ENCODE results near the gene LCN10. TPM values are rescaled to one million over a fixed set of nuclear protein-coding genes. Genes with fewer than 3 reads are reported as not detected.
A peak's percentile ranks its signal among the peaks of the same experiment; 100 is the strongest.

The LCN10 gene
- total and polyA plus RNA-seq, 2 of the 13 experiments (the other 11 are each of a cell fraction or from before 2014, with no cell fraction given), result 0.53 to 0.61 TPM

DNA sequence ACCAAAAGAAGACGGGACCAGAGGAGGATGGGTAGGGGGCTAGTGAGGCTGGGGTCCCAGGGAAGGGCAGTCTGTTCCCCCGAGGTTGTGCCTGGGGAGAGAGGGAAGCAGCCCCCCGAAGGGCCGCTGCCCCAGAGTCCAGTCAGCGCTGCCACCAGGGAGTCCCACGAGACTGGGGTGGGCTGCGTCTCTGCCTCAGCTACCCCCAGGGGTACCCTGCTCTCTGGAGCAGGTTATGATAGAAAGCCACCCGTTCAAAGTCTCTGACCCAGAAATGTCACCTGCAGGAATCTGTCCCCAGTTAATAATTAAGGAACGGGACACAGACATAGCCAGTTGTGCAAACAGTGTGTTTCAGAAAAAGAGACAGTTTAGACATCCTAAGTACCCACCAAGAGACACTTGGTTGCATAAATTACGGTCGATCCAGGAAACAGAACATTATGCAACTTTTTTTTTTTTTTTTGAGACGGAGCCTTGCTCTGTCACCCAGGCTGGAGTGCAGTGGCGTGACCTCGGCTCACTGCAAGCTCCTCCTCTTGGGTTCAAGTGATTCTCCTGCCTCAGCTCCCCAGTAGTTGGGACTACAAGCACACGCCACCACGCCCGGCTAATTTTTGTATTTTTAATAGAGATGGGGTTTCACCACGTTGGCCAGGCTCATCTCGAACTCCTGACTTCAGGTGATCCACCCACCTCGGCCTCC, 44.8 kb downstream of the LCN10 start (continued):
- no peak for TF ChIP-seq SALL2 (CRISPR knock-in tag; IDR thresholded peaks at IDR 0.05)
- no peak for TF ChIP-seq RARG (CRISPR knock-in tag; IDR thresholded peaks at IDR 0.05; ENCODE audit: low read depth)
- no peak for TF ChIP-seq ZNF589 (CRISPR knock-in tag; conservative IDR thresholded peaks at IDR 0.05)
- TF ChIP-seq, protein P1, sequence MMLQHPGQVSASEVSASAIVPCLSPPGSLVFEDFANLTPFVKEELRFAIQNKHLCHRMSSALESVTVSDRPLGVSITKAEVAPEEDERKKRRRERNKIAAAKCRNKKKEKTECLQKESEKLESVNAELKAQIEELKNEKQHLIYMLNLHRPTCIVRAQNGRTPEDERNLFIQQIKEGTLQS (CRISPR knock-in tag; IDR thresholded peaks at IDR 0.05), result no peak
- no peak for TF ChIP-seq ZNF598 (CRISPR knock-in tag; IDR thresholded peaks at IDR 0.05; ENCODE audit: borderline replicate concordance)
- no peak for TF ChIP-seq GFI1 (CRISPR knock-in tag; IDR thresholded peaks at IDR 0.05; ENCODE audit: borderline replicate concordance)
- TF ChIP-seq KLF11 (CRISPR knock-in tag; IDR thresholded peaks at IDR 0.05), result no peak
- TF ChIP-seq ZKSCAN5 (CRISPR knock-in tag; IDR thresholded peaks at IDR 0.05), result no peak
- no peak for TF ChIP-seq MTA3 (CRISPR knock-in tag; IDR thresholded peaks at IDR 0.05)
- TF ChIP-seq, protein P2, sequence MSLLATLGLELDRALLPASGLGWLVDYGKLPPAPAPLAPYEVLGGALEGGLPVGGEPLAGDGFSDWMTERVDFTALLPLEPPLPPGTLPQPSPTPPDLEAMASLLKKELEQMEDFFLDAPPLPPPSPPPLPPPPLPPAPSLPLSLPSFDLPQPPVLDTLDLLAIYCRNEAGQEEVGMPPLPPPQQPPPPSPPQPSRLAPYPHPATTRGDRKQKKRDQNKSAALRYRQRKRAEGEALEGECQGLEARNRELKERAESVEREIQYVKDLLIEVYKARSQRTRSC (CRISPR knock-in tag; IDR thresholded peaks at IDR 0.05; ENCODE audit: low read depth), result 0 out of 2 replicates have a peak, but pooled peaks have one; percentile 36
- no peak for TF ChIP-seq KDM5A (IDR thresholded peaks at IDR 0.05; ENCODE audit: borderline replicate concordance, low read length)
- TF ChIP-seq, protein P3, sequence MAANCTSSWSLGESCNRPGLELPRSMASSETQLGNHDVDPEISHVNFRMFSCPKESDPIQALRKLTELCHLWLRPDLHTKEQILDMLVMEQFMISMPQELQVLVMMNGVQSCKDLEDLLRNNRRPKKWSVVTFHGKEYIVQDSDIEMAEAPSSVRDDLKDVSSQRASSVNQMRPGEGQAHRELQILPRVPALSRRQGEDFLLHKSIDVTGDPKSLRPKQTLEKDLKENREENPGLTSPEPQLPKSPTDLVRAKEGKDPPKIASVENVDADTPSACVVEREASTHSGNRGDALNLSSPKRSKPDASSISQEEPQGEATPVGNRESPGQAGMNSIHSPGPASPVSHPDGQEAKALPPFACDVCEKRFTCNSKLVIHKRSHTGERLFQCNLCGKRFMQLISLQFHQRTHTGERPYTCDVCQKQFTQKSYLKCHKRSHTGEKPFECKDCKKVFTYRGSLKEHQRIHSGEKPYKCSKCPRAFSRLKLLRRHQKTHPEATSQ (CRISPR knock-in tag; IDR thresholded peaks at IDR 0.05; ENCODE audit: borderline replicate concordance), result no peak
- TF ChIP-seq, protein P4, sequence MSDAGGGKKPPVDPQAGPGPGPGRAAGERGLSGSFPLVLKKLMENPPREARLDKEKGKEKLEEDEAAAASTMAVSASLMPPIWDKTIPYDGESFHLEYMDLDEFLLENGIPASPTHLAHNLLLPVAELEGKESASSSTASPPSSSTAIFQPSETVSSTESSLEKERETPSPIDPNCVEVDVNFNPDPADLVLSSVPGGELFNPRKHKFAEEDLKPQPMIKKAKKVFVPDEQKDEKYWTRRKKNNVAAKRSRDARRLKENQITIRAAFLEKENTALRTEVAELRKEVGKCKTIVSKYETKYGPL (CRISPR knock-in tag; IDR thresholded peaks at IDR 0.05), result peak; percentile 93
- no peak for TF ChIP-seq ZFP90 (CRISPR knock-in tag; IDR thresholded peaks at IDR 0.05; ENCODE audit: borderline replicate concordance)
- TF ChIP-seq, protein P5, sequence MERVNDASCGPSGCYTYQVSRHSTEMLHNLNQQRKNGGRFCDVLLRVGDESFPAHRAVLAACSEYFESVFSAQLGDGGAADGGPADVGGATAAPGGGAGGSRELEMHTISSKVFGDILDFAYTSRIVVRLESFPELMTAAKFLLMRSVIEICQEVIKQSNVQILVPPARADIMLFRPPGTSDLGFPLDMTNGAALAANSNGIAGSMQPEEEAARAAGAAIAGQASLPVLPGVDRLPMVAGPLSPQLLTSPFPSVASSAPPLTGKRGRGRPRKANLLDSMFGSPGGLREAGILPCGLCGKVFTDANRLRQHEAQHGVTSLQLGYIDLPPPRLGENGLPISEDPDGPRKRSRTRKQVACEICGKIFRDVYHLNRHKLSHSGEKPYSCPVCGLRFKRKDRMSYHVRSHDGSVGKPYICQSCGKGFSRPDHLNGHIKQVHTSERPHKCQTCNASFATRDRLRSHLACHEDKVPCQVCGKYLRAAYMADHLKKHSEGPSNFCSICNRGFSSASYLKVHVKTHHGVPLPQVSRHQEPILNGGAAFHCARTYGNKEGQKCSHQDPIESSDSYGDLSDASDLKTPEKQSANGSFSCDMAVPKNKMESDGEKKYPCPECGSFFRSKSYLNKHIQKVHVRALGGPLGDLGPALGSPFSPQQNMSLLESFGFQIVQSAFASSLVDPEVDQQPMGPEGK (CRISPR knock-in tag; IDR thresholded peaks at IDR 0.05), result peak; percentile 72; the same call in 1 of the 2 replicates
- no peak for TF ChIP-seq ZNF766 (CRISPR knock-in tag; IDR thresholded peaks at IDR 0.05; ENCODE audit: borderline replicate concordance)
- no peak for TF ChIP-seq ZBTB8A (CRISPR knock-in tag; IDR thresholded peaks at IDR 0.05; ENCODE audit: borderline replicate concordance, low read depth)
- TF ChIP-seq MYNN (CRISPR knock-in tag; IDR thresholded peaks at IDR 0.05; ENCODE audit: low read depth), result no peak
- peak; percentile 71 for TF ChIP-seq MIXL1 (CRISPR knock-in tag; IDR thresholded peaks at IDR 0.05)
- no peak for TF ChIP-seq ZNF12 (CRISPR knock-in tag; IDR thresholded peaks at IDR 0.05)
- TF ChIP-seq ZNF577 (CRISPR knock-in tag; IDR thresholded peaks at IDR 0.05; ENCODE audit: borderline replicate concordance, low read depth), result no peak
- TF ChIP-seq, protein P6, sequence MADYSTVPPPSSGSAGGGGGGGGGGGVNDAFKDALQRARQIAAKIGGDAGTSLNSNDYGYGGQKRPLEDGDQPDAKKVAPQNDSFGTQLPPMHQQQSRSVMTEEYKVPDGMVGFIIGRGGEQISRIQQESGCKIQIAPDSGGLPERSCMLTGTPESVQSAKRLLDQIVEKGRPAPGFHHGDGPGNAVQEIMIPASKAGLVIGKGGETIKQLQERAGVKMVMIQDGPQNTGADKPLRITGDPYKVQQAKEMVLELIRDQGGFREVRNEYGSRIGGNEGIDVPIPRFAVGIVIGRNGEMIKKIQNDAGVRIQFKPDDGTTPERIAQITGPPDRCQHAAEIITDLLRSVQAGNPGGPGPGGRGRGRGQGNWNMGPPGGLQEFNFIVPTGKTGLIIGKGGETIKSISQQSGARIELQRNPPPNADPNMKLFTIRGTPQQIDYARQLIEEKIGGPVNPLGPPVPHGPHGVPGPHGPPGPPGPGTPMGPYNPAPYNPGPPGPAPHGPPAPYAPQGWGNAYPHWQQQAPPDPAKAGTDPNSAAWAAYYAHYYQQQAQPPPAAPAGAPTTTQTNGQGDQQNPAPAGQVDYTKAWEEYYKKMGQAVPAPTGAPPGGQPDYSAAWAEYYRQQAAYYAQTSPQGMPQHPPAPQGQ (CRISPR knock-in tag; IDR thresholded peaks at IDR 0.05; ENCODE audit: borderline replicate concordance), result no peak
- no peak for TF ChIP-seq ZBTB38 (CRISPR knock-in tag; IDR thresholded peaks at IDR 0.05)
